HG02798 (cell line): ENCODE data around the gene TLL2.

ENCODE experiments used
- ATAC-seq: cut with Tn5 transposase; IDR thresholded peaks from one replicate; pipeline ENCODE4 v1.9.1; 2021; ENCODE audit warnings: mild to moderate bottlenecking; ENCODE audit not compliant: unreplicated experiment, poor library complexity

TLL2 gene

GRCh38 chr10:96436035-96436434 is 77.7 kb downstream of the TLL2 start:
- no peak for ATAC-seq

- ATAC-seq = no peak
Measured at GRCh38 chr10:96431211-96431970, 82.3 kb downstream of the TLL2 start.

DNA sequence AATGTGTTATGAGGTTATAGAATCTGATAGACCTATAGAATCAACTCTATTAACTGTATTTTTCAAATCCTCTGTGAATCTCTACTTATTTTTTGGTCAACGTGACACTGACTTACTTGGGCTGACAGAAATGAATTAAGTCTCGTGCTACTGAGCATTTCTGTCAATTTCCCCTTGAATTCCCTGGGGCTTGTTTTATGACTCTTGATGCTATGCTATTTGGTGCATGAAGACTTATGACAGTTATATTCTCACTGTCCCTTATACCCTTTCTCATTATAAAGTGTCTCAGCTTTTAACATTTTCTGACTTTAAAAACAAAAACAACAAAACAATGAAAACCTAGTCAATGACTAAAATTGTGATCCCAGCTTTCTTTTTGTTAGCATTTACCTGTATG is 86.4 kb downstream of the TLL2 start:
- ATAC-seq = no peak

- ATAC-seq = no peak
Measured at GRCh38 chr10:96422525-96422924, 91.2 kb downstream of the TLL2 start.

DNA sequence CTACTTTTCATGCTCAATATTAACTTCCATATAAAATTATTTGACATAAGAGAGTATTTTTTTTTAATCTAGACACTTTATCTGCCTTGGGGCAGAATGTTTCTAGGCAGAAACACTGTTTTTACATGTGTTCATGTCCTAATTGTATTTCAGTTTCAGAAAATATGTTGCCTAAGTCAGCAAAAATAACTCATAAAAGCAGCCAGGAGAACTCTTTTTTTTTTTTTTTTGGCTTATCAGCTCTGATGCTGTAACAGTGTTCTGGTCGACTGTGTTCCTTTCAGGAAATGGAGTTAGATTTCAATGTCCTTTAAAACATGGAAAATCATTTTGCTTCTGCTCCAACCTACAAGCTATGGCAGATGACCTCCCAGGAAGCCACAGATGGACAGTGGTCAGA is 91.7 kb downstream of the TLL2 start:
- ATAC-seq = no peak

DNA sequence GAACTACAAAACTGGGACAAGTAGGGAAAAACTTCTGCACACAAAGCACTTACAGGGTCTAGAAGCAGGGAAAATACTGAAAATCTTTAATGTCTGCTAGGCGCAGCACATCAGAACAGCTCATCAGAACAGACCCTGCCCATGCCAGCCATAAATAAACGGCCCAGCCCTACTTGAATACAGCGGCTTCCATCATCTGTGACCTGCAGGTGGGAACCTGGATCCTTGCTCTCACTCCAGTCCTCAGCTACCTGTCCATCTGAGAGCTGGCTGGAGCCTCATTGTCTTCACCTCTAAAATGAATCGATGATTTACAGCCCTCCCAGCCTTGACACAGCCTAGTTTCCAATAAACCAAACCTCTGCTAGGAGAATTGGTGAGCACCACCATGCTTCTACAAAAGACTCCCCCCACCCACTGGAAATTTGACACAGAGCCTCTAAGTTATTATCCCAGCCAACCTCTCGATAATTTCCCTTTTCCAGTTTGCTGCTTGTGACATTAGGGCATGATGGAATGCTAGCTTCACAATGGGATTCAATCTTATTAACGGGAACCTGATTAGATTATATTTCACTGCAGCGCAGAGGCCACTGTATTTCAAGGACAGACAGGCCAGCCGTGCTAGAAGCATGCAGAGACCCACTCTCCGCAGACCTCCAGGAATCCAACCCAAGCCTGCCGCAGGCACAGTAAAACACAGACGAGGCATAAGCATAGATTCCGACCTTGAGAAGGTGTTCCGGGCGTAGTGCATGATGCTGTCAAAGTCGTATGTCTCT is 93.3 kb downstream of the TLL2 start:
- ATAC-seq = no peak

GRCh38 chr10:96419351-96419750 is 94.4 kb downstream of the TLL2 start:
- no peak for ATAC-seq

DNA sequence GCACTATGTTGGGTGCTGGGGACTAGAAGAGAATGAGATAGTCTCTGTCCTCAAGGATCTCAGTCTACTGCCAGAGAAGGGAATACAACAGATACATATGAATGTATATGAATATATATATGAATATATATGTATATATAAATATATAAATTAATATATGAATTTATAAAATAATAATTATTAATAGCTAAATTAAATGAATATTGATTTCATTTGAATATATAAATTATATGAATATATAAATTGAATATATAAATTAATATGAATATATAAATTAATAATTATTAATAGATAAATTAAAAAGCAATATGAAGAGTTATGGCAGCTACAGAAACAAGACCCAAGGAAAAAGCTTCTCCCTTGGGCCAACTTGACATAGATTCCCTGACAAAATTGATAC is 95.1 kb downstream of the TLL2 start:
- ATAC-seq = no peak

DNA sequence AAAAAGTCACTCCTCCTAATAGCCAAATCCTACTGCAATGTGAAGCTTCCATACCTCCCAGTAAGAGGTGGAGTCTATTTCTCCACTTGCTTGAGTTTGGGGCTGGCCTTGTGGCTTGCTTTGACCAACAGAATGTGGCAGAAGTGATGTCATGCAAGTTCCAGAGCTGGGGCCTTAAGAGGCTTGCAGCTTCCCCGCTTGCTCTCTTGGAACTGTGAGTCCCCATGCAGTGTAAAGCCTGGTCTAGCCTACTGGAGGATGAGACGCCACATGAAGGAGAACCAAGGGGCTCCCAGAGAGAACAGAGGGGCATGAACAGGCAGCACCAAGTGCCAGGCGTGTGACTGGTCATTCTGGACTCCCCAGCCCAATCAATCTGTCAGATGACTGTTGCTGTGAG is 96.3 kb downstream of the TLL2 start:
- no peak for ATAC-seq

DNA sequence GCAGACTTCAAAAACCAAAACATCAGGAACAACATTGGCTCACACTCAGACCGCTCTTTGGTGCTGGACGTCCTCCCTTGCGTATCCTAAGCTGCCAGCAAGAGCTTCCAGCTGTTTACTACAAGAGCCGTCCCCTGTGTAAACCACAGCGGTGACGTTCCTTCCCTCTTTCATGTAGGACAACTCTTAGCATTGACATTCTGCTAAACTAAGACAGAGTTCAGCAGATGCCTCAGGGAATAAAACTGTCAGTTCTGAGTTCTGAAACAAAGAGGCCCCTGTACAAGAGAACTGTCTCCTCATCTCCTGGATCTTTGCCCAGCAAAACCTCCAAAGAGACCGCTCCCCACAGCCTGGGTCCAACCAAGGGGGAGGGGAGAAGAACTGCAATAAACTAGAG is 97.1 kb downstream of the TLL2 start:
- no peak for ATAC-seq

DNA sequence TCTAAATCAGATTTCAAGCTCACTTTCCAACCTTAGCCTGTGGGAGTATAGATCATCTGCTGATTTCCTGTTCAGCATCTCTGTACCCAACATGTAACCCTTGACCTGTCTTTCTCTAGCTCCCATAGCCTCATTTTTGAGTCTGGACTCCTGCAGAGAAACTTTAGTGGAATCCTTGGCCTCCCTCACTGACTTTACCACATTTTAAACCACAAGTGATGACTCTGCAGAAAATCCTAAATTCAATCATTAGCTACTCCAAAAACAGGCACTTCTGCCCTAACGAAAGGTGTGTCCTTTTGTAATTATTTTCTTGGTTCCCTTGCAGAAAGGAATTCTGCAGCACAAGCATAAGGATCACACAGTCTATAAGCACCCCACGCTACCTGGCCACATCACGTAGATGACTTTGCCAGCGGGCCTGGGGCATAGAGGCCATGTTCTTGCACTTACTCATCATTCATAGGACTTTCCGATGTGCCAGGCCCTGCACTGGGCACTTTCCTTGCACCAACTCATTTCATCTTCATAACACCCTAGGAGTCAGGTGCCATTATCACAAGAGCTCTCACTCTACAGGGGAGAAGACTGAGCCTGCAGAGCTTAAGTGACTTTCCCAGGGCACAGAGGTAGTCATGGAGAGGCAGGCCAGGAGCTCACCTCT is 97.7 kb downstream of the TLL2 start:
- ATAC-seq = no peak

DNA sequence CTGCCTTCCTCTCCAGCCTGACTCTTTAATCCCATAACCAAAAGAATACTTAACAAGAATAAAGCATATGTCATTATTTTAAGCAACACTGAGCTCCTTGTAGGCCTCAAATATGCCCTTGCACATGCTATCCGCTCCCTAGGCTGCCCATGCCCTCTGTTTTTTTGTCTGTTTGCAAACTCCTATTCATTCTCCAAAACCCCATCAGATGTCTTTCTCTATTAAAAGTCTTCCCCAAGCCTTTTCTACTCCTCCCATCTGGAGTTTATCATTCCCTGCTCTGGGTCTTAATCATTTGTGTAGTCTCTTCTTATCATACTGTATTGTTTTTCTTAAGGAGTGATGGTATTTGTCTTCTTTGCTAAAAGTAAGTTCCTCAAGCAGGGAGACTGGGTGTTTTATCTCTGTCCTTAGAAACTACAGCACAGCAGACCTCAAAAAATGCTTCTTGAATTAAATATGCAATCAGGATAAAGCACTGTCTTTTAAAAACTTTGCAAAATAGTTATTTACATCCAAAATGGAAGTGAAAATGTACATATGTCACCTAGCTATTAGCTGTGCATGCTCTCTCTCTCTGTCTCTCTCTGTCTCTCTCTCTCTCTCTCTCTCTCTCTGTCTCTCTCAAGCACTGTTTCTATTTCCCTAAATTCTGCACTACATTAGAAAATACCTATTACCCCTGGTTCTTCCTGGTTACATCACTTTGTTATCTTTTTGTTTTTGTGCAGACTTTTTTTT is 98.4 kb downstream of the TLL2 start:
- no peak for ATAC-seq

DNA sequence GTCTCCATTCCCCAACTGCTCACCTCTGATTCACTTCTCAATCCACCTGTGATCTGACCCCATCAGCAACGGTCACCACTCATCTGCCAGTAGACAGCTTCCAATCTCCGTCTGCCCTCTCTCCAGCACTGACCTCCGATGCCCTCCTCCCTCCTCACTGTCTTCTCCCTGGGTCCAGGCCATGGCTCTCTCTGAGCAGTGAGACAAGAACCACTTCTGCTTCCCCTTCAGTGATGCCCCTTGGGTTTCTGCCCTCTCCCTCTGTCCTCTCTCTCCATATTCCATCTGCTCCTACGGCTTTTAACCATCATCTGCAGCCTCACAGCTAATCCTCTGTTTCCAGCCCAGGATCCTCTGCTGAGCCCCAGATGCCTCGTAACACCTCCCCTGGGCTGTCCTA is 99.4 kb downstream of the TLL2 start:
- no peak for ATAC-seq

- ATAC-seq = no peak
Measured at GRCh38 chr10:96413151-96413787, 100.5 kb downstream of the TLL2 start.

GRCh38 chr10:96411716-96412320 is 101.9 kb downstream of the TLL2 start:
- ATAC-seq = no peak

- ATAC-seq = no peak
Measured at GRCh38 chr10:96410296-96410695, 103.4 kb downstream of the TLL2 start.

DNA sequence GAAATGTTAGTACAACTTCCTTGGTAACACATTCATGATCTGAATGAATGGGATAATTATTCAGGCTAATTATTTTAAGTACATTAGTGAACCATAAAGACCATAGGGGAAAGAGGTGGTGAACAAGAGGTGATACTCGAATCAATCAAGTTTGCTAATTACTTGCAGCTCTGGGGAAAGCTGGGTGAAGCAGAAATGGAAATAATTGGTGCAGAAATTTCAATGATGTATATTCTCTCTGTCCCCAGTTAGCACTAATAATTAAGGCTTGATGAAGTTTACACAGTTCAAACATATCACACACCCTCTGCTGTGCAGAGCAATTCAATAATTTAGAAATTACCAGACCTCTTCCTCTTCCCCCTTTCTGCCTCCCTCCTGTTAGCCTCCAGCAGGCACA is 105.5 kb downstream of the TLL2 start:
- no peak for ATAC-seq

DNA sequence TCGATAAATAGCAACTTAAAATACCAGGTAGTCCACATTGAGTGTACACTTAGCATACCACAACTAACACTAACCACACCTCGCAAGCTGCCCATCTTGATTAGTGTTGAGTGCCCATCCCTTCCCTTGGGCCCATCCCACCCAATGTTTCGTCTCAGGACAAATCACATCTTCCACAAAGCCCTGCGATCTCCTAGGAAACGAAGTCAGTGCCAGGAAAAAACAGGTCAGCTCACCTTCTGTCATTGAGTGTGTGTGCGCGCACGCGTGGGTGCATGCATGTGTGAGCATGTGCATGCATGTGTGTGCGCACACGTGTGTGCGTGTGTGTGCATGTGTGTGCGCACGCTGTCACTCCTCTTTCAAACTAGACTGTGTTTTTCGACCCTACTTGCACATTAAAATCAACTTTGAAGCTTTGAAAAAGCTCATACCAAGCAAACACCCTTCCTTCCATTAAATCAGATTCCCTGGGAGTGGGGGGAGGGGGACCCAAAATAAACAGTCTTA is 106.1 kb downstream of the TLL2 start:
- ATAC-seq = no peak

- no peak for ATAC-seq
Measured at GRCh38 chr10:96406091-96406490, 107.6 kb downstream of the TLL2 start.
